Hepatocyte (in vitro differentiated cells): ENCODE data around the gene SYNDIG1. TPM values are rescaled to one million over a fixed set of nuclear protein-coding genes. Genes with fewer than 3 reads are reported as not detected.

Experiments used
- DNase-seq: peaks from one replicate; pipeline ENCODE4 v3.0.0-alpha.2; 2016; ENCODE audit warnings: low spot score
- H2AFZ ChIP-seq: fragments of 200-600 bp; sonication (generic); 2 replicates; pipeline ENCODE4 v1.6.0; 2016; ENCODE audit warnings: antibody characterized with exemption, mild to moderate bottlenecking
- H3K27ac ChIP-seq: fragments of 200-600 bp; sonication (generic); 2 replicates; pipeline ENCODE4 v1.5.1; 2016; ENCODE audit warnings: mild to moderate bottlenecking
- H3K27me3 ChIP-seq: fragments of 200-600 bp; sonication (generic); 2 replicates; pipeline ENCODE4 v1.6.1; 2016
- H3K36me3 ChIP-seq: fragments of 200-600 bp; sonication (generic); replicated peaks from 2 replicates; pipeline ENCODE4 v1.5.1; 2016; ENCODE audit warnings: low read depth; ENCODE audit not compliant: insufficient read depth
- H3K4me1 ChIP-seq: fragments of 200-600 bp; sonication (generic); 2 replicates; pipeline ENCODE4 v1.5.1; 2016; ENCODE audit warnings: mild to moderate bottlenecking, moderate library complexity; ENCODE audit not compliant: insufficient read depth
- H3K4me2 ChIP-seq: fragments of 200-600 bp; sonication (generic); 2 replicates; pipeline ENCODE4 v1.6.0; 2016
- H3K4me3 ChIP-seq: fragments of 200-600 bp; sonication (generic); 2 replicates; pipeline ENCODE4 v1.5.1; 2016; ENCODE audit warnings: mild to moderate bottlenecking
- H3K79me2 ChIP-seq: fragments of 200-600 bp; sonication (generic); 2 replicates; pipeline ENCODE4 v1.6.0; 2017; ENCODE audit warnings: mild to moderate bottlenecking
- H3K9me2 ChIP-seq: fragments of 200-600 bp; sonication (generic); replicated peaks from 2 replicates; pipeline ENCODE4 v1.6.0; 2017; ENCODE audit warnings: mild to moderate bottlenecking; ENCODE audit not compliant: insufficient read depth
- H3K9me3 ChIP-seq: fragments of 200-600 bp; sonication (generic); 2 replicates; pipeline ENCODE4 v1.5.1; 2016; ENCODE audit warnings: low read depth, mild to moderate bottlenecking
- H4K20me1 ChIP-seq: fragments of 200-600 bp; sonication (generic); 2 replicates; pipeline ENCODE4 v1.6.0; 2016; ENCODE audit warnings: mild to moderate bottlenecking; ENCODE audit not compliant: insufficient read depth, poor library complexity, severe bottlenecking
- EZH2 ChIP-seq: fragments of 200-600 bp; sonication (generic); IDR thresholded peaks from 2 replicates; pipeline ENCODE4 v1.6.1; 2016; ENCODE audit warnings: antibody characterized with exemption, mild to moderate bottlenecking, borderline replicate concordance
- EZH2phosphoT487 ChIP-seq: fragments of 200-600 bp; sonication (generic); IDR thresholded peaks from one replicate; pipeline ENCODE4 v1.6.1; 2018; ENCODE audit warnings: antibody characterized with exemption, mild to moderate bottlenecking, low read depth, moderate library complexity; ENCODE audit not compliant: unreplicated experiment, severe bottlenecking
- WGBS: methylation state at CpG from one replicate; pipeline ENCODE4 v1.1.6; 2016; ENCODE audit warnings: low lambda C conversion rate; ENCODE audit errors: missing lambda C conversion rate; 5-methylcytosine and 5-hydroxymethylcytosine counted together
- polyA plus RNA-seq: library from polyadenylated mRNA; unstranded; fragments of >200 nt; fragmentation: Nextera tagmentation; extraction: Ambion mirVana; gene quantifications from 2 replicates; pipeline ENCODE4 v1.2.1, GENCODE V29; 2016
- total RNA-seq: library from RNA; depleted of rRNA; stranded (reverse); fragments of >200 nt; gene quantifications from 2 replicates; pipeline ENCODE4 v1.2.3, GENCODE V29; 2014
- TF ChIP-seq, protein P1 (sequence below): fragments of 200-600 bp; sonication (generic); IDR thresholded peaks from 2 replicates; pipeline ENCODE4 v1.5.1; 2016; ENCODE audit warnings: antibody characterized with exemption, mild to moderate bottlenecking; ENCODE audit not compliant: poor library complexity

The SYNDIG1 gene
- total and polyA plus RNA-seq, 2 experiments from 2014 or later = 1.5 to 2.3 TPM

DNA sequence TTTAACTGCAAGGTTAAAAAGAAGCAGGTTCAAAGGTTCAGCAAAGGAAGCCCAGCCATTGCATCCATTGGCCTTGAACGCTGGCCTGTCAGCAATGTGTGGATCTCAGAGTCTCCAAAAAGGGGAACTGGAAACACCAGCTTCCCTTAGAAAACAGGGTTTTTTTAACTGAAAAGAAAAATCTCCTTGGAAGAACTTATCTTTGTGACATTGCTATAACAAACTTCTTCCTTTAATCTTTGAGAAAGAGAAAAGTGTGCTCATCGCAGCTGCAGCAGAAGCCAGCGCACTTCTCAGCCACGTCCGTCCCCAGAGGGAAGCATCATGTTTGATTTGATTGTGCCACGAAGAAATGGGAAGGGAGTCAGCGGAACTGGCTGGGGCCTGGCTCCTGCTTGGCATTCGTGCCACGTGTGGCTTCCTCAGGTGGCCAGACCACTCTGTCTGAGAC, 215.0 kb downstream of the SYNDIG1 start:
- Histone ChIP-seq H3K79me2 (no peaks in the 10 kb centered on the region), H3K9me2 (no peaks in the 10 kb centered on the region), H3K4me2 (no peak overlapping the region), H3K27ac (no peak overlapping the region), H3K4me3 (no peak overlapping the region), H2AFZ (no peak overlapping the region), H3K36me3 (no peaks in the 10 kb centered on the region), H3K27me3 (no peaks in the 10 kb centered on the region), H4K20me1 (no peaks in the 10 kb centered on the region), H3K9me3 (no peaks in the 10 kb centered on the region), H3K4me1 (no peaks in the 10 kb centered on the region)
- TF ChIP-seq EZH2 (no peak), EZH2phosphoT487 (no peak)
- TF ChIP-seq, protein P1, sequence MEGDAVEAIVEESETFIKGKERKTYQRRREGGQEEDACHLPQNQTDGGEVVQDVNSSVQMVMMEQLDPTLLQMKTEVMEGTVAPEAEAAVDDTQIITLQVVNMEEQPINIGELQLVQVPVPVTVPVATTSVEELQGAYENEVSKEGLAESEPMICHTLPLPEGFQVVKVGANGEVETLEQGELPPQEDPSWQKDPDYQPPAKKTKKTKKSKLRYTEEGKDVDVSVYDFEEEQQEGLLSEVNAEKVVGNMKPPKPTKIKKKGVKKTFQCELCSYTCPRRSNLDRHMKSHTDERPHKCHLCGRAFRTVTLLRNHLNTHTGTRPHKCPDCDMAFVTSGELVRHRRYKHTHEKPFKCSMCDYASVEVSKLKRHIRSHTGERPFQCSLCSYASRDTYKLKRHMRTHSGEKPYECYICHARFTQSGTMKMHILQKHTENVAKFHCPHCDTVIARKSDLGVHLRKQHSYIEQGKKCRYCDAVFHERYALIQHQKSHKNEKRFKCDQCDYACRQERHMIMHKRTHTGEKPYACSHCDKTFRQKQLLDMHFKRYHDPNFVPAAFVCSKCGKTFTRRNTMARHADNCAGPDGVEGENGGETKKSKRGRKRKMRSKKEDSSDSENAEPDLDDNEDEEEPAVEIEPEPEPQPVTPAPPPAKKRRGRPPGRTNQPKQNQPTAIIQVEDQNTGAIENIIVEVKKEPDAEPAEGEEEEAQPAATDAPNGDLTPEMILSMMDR = no peak
- no peak for DNase-seq
- 84% methylated on average over 9 of the region's 9 CpGs for WGBS

DNA sequence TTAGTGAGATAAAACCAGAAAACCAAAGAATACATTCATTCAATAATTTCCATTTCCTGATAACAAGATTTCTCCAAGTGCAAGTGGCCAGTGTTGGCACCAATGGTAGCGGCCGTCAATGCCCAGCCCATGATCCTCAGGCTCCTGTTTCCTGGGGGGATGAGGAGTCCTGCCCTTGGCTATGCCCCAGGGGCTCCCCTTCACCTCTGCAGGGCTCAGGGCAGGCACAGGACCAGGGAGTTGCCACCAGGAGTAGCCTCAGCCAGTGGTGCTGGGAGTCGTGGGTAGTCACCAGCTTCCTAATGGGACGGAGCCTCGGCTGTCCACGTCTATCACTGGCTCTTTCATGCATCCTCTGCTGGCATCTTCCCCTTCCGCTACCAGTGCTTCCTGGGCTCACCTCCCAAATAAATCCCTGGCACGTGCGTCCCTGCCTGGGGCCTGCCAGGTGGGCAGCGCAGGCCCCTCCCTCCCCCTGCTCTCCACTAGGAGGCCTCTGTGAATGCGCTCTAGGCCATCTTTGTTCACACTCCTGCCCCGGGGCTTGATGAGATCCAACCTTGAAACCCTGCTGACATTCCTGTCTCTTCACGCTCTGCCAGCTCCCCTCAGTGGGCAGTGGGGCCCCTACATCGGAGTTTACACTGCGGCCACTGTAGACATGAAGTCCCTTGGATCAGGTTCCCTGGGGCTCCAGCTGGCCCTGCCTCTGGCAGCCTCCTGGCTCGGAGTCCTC, 215.7 kb downstream of the SYNDIG1 start:
- H4K20me1 ChIP-seq = no peaks in the 10 kb centered on the region
- TF ChIP-seq EZH2phosphoT487 (no peak), EZH2 (no peak)
- H3K4me2 ChIP-seq = no peak overlapping the region
- no peak overlapping the region for H3K4me3 ChIP-seq
- 88% methylated on average over 14 of the region's 16 CpGs for WGBS
- no peak overlapping the region for H3K27ac ChIP-seq
- no peaks in the 10 kb centered on the region for H3K79me2 ChIP-seq
- no peaks in the 10 kb centered on the region for H3K36me3 ChIP-seq
- no peaks in the 10 kb centered on the region for H3K4me1 ChIP-seq
- no peak overlapping the region for H2AFZ ChIP-seq
- H3K27me3 ChIP-seq = no peaks in the 10 kb centered on the region
- no peak for DNase-seq
- no peaks in the 10 kb centered on the region for H3K9me2 ChIP-seq
- H3K9me3 ChIP-seq = no peaks in the 10 kb centered on the region

DNA sequence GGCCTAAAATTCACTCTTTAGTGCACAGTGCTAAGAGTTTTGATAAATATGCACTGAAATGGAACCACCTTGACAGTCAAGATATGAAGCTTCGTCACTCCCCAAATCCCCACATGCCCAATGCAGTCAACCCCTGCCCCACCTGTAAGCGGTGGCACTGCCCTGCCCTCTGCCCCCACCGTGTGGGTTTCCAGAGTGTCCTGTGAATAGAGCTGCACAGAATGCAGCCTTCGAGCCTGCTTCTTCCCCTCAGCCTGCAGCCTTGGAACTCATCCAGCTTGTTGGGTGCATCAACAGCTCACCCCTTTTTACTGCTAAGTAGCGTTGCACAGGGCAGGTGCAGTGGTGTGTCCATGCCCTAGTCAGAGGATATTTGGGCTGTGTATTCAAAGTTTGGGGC, 216.3 kb downstream of the SYNDIG1 start:
- Histone ChIP-seq H3K4me3 (no peak overlapping the region), H3K27ac (no peak overlapping the region), H3K36me3 (no peaks in the 10 kb centered on the region), H3K9me2 (no peaks in the 10 kb centered on the region), H3K79me2 (no peaks in the 10 kb centered on the region), H3K4me1 (no peaks in the 10 kb centered on the region), H2AFZ (no peak overlapping the region), H4K20me1 (no peaks in the 10 kb centered on the region), H3K4me2 (no peak overlapping the region), H3K9me3 (no peaks in the 10 kb centered on the region), H3K27me3 (no peaks in the 10 kb centered on the region)
- 94% methylated on average over 5 of the region's 5 CpGs for WGBS
- DNase-seq = no peak
- TF ChIP-seq, protein P1 = no peak
- TF ChIP-seq EZH2 (no peak), EZH2phosphoT487 (no peak)

DNA sequence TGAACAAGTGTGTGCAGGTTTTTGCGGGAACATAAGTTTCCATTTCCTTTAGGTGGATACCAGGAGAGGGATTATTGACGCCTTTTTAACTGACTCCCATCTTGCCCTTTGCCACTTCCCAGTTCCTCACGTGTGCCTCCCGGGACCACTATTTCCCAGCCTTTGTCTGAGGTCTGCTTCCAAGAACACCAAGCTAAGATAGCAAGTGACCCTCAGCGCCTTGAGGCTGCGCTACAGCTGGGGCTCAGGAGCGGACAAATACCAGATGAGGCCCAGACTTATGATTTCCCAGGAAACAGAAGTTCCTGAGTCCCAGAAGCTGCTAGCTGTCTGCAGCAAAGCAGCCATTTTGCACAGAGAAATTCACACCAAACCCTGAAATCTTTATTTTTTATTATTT, 216.7 kb downstream of the SYNDIG1 start:
- H3K36me3 ChIP-seq = no peaks in the 10 kb centered on the region
- no peaks in the 10 kb centered on the region for H4K20me1 ChIP-seq
- H3K79me2 ChIP-seq = no peaks in the 10 kb centered on the region
- 91% methylated on average over 7 of the region's 7 CpGs for WGBS
- DNase-seq = no peak
- H3K9me2 ChIP-seq = no peaks in the 10 kb centered on the region
- H3K27me3 ChIP-seq = no peaks in the 10 kb centered on the region
- H3K4me2 ChIP-seq = no peak overlapping the region
- H2AFZ ChIP-seq = no peak overlapping the region
- no peak overlapping the region for H3K27ac ChIP-seq
- no peaks in the 10 kb centered on the region for H3K4me1 ChIP-seq
- no peak overlapping the region for H3K4me3 ChIP-seq
- TF ChIP-seq EZH2phosphoT487 = no peak
- no peaks in the 10 kb centered on the region for H3K9me3 ChIP-seq
